ENCODE data around the gene HMGCL. TPM values are rescaled to one million over a fixed set of nuclear protein-coding genes. Genes with fewer than 3 reads are reported as not detected.

HMGCL gene
- total and polyA plus RNA-seq, 2 of the 13 experiments (the other 11 are each of a cell fraction or from before 2014, with no cell fraction given): 21.3 to 41.4 TPM

DNA sequence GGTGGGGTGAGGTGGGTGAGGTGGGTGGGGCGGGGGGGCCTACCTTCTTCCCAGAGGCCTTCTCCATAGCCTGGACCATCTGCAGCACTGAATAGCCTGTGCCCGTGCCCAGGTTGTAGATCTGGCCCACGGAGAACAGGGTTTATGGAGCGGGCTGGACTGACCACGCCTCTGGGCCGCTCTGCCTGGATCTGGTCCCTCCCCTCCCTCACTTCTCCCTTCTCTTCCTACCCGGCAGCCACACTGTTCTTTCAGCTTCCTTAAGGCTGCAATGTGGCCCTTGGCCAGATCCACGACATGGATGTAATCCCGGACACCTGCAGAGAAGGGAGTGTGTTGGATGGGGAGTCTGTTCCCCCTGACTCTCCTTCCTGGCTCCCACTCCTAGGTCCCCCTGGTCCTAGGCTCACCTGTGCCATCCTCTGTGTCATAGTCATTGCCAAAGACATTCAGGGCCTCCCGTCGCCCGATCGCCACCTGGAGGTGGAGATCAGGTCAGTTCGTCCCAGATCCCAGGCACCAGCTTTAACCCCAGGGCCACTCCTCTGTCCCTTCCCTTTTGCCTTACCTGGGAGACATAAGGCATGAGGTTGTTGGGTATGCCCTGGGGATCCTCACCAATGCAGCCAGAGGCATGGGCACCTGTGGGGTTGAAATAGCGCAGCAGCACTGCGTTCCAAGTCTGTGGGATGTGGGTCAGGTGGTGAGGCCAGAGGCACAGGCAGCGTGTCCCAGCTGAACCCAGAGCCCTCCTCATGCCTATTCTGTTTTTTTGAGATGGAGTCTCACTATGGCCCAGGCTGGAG, 28.6 kb downstream of the HMGCL start (continued):
- TF ChIP-seq, protein P1, sequence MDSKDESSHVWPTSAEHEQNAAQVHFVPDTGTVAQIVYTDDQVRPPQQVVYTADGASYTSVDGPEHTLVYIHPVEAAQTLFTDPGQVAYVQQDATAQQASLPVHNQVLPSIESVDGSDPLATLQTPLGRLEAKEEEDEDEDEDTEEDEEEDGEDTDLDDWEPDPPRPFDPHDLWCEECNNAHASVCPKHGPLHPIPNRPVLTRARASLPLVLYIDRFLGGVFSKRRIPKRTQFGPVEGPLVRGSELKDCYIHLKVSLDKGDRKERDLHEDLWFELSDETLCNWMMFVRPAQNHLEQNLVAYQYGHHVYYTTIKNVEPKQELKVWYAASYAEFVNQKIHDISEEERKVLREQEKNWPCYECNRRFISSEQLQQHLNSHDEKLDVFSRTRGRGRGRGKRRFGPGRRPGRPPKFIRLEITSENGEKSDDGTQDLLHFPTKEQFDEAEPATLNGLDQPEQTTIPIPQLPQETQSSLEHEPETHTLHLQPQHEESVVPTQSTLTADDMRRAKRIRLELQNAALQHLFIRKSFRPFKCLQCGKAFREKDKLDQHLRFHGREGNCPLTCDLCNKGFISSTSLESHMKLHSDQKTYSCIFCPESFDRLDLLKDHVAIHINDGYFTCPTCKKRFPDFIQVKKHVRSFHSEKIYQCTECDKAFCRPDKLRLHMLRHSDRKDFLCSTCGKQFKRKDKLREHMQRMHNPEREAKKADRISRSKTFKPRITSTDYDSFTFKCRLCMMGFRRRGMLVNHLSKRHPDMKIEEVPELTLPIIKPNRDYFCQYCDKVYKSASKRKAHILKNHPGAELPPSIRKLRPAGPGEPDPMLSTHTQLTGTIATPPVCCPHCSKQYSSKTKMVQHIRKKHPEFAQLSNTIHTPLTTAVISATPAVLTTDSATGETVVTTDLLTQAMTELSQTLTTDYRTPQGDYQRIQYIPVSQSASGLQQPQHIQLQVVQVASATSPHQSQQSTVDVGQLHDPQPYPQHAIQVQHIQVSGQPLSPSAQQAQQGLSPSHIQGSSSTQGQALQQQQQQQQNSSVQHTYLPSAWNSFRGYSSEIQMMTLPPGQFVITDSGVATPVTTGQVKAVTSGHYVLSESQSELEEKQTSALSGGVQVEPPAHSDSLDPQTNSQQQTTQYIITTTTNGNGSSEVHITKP (CRISPR knock-in tag; IDR thresholded peaks at IDR 0.05; ENCODE audit: low read depth): no peak
- TF ChIP-seq E2F5 (CRISPR knock-in tag; conservative IDR thresholded peaks at IDR 0.05) (no peak), ZNF530 (CRISPR knock-in tag; IDR thresholded peaks at IDR 0.05; ENCODE audit: low read depth) (no peak), ZSCAN29 (CRISPR knock-in tag; conservative IDR thresholded peaks at IDR 0.05) (no peak), KDM2A (CRISPR knock-in tag; IDR thresholded peaks at IDR 0.05; ENCODE audit: borderline replicate concordance, low read depth) (0 out of 2 replicates have a peak, but pooled peaks have one; percentile 14), STAT5B (CRISPR knock-in tag; IDR thresholded peaks at IDR 0.05) (no peak), FOXJ3 (CRISPR knock-in tag; IDR thresholded peaks at IDR 0.05; ENCODE audit: borderline replicate concordance) (no peak), STAG1 (CRISPR knock-in tag; IDR thresholded peaks at IDR 0.05) (peak; percentile 11; the same call in 1 of the 2 replicates), ZNF143 (CRISPR knock-in tag; IDR thresholded peaks at IDR 0.05) (no peak), RXRB (CRISPR knock-in tag; IDR thresholded peaks at IDR 0.05; ENCODE audit: borderline replicate concordance) (no peak)
- TF ChIP-seq, protein P2, sequence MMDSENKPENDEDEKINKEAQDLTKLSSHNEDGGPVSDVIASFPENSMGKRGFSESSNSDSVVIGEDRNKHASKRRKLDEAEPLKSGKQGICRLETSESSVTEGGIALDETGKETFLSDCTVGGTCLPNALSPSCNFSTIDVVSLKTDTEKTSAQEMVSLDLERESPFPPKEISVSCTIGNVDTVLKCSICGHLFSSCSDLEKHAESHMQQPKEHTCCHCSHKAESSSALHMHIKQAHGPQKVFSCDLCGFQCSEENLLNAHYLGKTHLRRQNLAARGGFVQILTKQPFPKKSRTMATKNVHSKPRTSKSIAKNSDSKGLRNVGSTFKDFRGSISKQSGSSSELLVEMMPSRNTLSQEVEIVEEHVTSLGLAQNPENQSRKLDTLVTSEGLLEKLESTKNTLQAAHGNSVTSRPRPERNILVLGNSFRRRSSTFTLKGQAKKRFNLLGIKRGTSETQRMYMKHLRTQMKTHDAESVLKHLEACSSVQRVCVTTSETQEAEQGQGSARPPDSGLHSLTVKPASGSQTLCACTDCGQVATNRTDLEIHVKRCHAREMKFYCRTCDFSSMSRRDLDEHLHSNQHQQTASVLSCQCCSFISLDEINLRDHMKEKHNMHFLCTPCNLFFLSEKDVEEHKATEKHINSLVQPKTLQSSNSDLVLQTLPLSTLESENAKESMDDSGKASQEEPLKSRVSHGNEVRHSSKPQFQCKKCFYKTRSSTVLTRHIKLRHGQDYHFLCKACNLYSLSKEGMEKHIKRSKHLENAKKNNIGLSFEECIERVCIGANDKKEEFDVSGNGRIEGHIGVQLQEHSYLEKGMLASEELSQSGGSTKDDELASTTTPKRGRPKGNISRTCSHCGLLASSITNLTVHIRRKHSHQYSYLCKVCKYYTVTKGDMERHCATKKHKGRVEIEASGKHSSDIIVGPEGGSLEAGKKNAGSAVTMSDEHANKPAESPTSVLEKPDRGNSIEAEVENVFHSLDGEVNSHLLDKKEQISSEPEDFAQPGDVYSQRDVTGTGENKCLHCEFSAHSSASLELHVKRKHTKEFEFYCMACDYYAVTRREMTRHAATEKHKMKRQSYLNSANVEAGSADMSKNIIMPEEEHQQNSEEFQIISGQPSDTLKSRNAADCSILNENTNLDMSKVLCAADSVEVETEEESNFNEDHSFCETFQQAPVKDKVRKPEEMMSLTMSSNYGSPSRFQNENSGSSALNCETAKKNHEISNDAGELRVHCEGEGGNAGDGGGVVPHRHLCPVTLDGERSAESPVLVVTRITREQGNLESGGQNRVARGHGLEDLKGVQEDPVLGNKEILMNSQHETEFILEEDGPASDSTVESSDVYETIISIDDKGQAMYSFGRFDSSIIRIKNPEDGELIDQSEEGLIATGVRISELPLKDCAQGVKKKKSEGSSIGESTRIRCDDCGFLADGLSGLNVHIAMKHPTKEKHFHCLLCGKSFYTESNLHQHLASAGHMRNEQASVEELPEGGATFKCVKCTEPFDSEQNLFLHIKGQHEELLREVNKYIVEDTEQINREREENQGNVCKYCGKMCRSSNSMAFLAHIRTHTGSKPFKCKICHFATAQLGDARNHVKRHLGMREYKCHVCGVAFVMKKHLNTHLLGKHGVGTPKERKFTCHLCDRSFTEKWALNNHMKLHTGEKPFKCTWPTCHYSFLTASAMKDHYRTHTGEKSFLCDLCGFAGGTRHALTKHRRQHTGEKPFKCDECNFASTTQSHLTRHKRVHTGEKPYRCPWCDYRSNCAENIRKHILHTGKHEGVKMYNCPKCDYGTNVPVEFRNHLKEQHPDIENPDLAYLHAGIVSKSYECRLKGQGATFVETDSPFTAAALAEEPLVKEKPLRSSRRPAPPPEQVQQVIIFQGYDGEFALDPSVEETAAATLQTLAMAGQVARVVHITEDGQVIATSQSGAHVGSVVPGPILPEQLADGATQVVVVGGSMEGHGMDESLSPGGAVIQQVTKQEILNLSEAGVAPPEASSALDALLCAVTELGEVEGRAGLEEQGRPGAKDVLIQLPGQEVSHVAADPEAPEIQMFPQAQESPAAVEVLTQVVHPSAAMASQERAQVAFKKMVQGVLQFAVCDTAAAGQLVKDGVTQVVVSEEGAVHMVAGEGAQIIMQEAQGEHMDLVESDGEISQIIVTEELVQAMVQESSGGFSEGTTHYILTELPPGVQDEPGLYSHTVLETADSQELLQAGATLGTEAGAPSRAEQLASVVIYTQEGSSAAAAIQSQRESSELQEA (CRISPR knock-in tag; IDR thresholded peaks at IDR 0.05; ENCODE audit: not compliant biosample characterization): no peak
- TF ChIP-seq, protein P3, sequence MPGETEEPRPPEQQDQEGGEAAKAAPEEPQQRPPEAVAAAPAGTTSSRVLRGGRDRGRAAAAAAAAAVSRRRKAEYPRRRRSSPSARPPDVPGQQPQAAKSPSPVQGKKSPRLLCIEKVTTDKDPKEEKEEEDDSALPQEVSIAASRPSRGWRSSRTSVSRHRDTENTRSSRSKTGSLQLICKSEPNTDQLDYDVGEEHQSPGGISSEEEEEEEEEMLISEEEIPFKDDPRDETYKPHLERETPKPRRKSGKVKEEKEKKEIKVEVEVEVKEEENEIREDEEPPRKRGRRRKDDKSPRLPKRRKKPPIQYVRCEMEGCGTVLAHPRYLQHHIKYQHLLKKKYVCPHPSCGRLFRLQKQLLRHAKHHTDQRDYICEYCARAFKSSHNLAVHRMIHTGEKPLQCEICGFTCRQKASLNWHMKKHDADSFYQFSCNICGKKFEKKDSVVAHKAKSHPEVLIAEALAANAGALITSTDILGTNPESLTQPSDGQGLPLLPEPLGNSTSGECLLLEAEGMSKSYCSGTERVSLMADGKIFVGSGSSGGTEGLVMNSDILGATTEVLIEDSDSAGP (CRISPR knock-in tag; IDR thresholded peaks at IDR 0.05; ENCODE audit: borderline replicate concordance): 0 out of 2 replicates have a peak, but pooled peaks have one; percentile 11
